CD14-positive monocyte (primary cell): ENCODE results near the gene TSEN15. TPM values are rescaled to one million over a fixed set of nuclear protein-coding genes. Genes with fewer than 3 reads are reported as not detected.

Source experiments
- DNase-seq, 3 donors: peaks; one replicate each; pipeline ENCODE4 v3.0.0-alpha.2; 2011 to 2022
- H2AFZ ChIP-seq: 2 replicates; pipeline ENCODE4 v1.6.0; 2012; ENCODE audit warnings: mild to moderate bottlenecking, low read depth, low read length, inconsistent platforms; ENCODE audit not compliant: insufficient read depth, poor library complexity, severe bottlenecking
- H3K27ac ChIP-seq, 2 donors: 1 replicate in 1 of 2; 2 replicates in 1 of 2; pipeline ENCODE4 v1.5.1; 2012 to 2013; ENCODE audit warnings: low read length in 2 of 2, control low read depth in 1 of 2, inconsistent platforms in 1 of 2, low read depth in 1 of 2, mild to moderate bottlenecking in 1 of 2
- H3K27me3 ChIP-seq, 2 donors: one replicate each; pipeline versions ENCODE4 v1.6.0 to v1.6.1; 2011 to 2013; ENCODE audit warnings: low read length in 2 of 2; ENCODE audit not compliant: control insufficient read depth in 2 of 2, insufficient read depth in 2 of 2
- H3K36me3 ChIP-seq, 2 donors: replicated peaks in 1 of 2; 1 replicate in 1 of 2; 2 replicates in 1 of 2; pipeline versions ENCODE4 v1.5.1 to v1.6.1; 2012 to 2013; ENCODE audit warnings: low read length in 2 of 2, control low read depth in 1 of 2, inconsistent platforms in 1 of 2, mild to moderate bottlenecking in 1 of 2; ENCODE audit not compliant: insufficient read depth in 2 of 2, control insufficient read depth in 1 of 2
- H3K4me1 ChIP-seq, 2 donors: 1 replicate in 1 of 2; 2 replicates in 1 of 2; pipeline versions ENCODE4 v1.5.1 to v1.6.1; 2012 to 2013; ENCODE audit warnings: low read length in 2 of 2, control low read depth in 1 of 2, inconsistent platforms in 1 of 2, mild to moderate bottlenecking in 1 of 2, moderate library complexity in 1 of 2; ENCODE audit not compliant: insufficient read depth in 2 of 2, control insufficient read depth in 1 of 2
- H3K4me2 ChIP-seq: replicated peaks from 2 replicates; pipeline ENCODE3; 2012; ENCODE audit warnings: low read length, moderate library complexity, mild to moderate bottlenecking; ENCODE audit not compliant: poor library complexity, severe bottlenecking; ENCODE audit errors: extremely low read depth
- H3K4me3 ChIP-seq, 3 experiments: fragments of 200-600 bp in 1 of 3; sonication (generic) in 1 of 3; replicated peaks in 1 of 3; 1 replicate in 2 of 3; 2 replicates in 1 of 3; pipeline ENCODE4 v1.5.1; 2011 to 2013; ENCODE audit warnings: low read length in 3 of 3, mild to moderate bottlenecking in 3 of 3, control low read depth in 2 of 3, low read depth in 2 of 3, inconsistent platforms in 1 of 3, moderate library complexity in 1 of 3
- H3K79me2 ChIP-seq: 2 replicates; pipeline ENCODE4 v1.6.0; 2012; ENCODE audit warnings: mild to moderate bottlenecking, control low read depth, inconsistent platforms, low read length, moderate library complexity; ENCODE audit not compliant: insufficient read depth
- H3K9ac ChIP-seq: 2 replicates; pipeline ENCODE4 v1.6.0; 2017; ENCODE audit warnings: low read length, mild to moderate bottlenecking; ENCODE audit not compliant: insufficient read depth, poor library complexity, severe bottlenecking
- H3K9me3 ChIP-seq, 2 donors: replicated peaks in 1 of 2; 1 replicate in 1 of 2; 2 replicates in 1 of 2; pipeline versions ENCODE4 v1.5.1 to v1.6.1; 2012 to 2013; ENCODE audit warnings: low read length in 2 of 2, control low read depth in 1 of 2; ENCODE audit not compliant: control insufficient read depth in 1 of 2, insufficient read depth in 1 of 2
- H4K20me1 ChIP-seq: 2 replicates; pipeline ENCODE4 v1.6.0; 2012; ENCODE audit warnings: mild to moderate bottlenecking, low read length, control low read depth, moderate library complexity; ENCODE audit not compliant: insufficient read depth
- H3K27ac Mint-ChIP-seq, 7 donors: one replicate each; pipeline ENCODE4 v1.8.0; 2020; ENCODE audit warnings: mild to moderate bottlenecking in 7 of 7, mixed read lengths in 7 of 7, moderate library complexity in 6 of 7, inconsistent platforms in 2 of 7
- H3K27me3 Mint-ChIP-seq, 3 donors: one replicate each; pipeline ENCODE4 v1.8.0; 2021 to 2022; ENCODE audit warnings: low read depth in 3 of 3, mild to moderate bottlenecking in 3 of 3, mixed read lengths in 3 of 3, moderate library complexity in 3 of 3, inconsistent platforms in 1 of 3
- H3K36me3 Mint-ChIP-seq, 2 donors: one replicate each; pipeline ENCODE4 v1.8.0; 2020; ENCODE audit warnings: mixed read lengths in 2 of 2, inconsistent platforms in 1 of 2, mild to moderate bottlenecking in 1 of 2
- H3K4me1 Mint-ChIP-seq: one replicate; pipeline ENCODE4 v1.8.0; 2020; ENCODE audit warnings: mild to moderate bottlenecking, mixed read lengths
- H3K4me3 Mint-ChIP-seq, 2 donors: one replicate each; pipeline ENCODE4 v1.8.0; 2020; ENCODE audit warnings: mild to moderate bottlenecking in 2 of 2, mixed read lengths in 2 of 2, moderate library complexity in 1 of 2
- H3K9me3 Mint-ChIP-seq, 7 donors: one replicate each; pipeline ENCODE4 v1.8.0; 2020 to 2022; ENCODE audit warnings: mixed read lengths in 7 of 7, mild to moderate bottlenecking in 6 of 7, moderate library complexity in 6 of 7, inconsistent platforms in 2 of 7
- CTCF ChIP-seq: fragments of 200-600 bp; IDR thresholded peaks from one replicate; pipeline ENCODE4 v1.8.0; 2022; ENCODE audit warnings: antibody characterized with exemption, mild to moderate bottlenecking
- WGBS: methylation state at CpG from one replicate; pipeline ENCODE4 v1.1.5; 2013; ENCODE audit warnings: missing lambda C conversion rate; ENCODE audit not compliant: insufficient coverage; 5-methylcytosine and 5-hydroxymethylcytosine counted together
- intact Hi-C, 2 donors: fragments of 100-400 bp; cut with micrococcal nuclease; formaldehyde crosslinking; loops; one replicate each; pipeline versions ENCODE4 v1.15.0 to v1.15.1; 2023
- polyA plus RNA-seq, 3 donors: library from polyadenylated mRNA; depleted of rRNA in 1 of 3; unstranded in 2 of 3; stranded (reverse) in 1 of 3; fragments of 300-500 nt in 2 of 3; fragments of >200 nt in 1 of 3; fragmentation: Illumina TruSeq in 2 of 3; gene quantifications; 1 replicate in 2 of 3; 2 replicates in 1 of 3; pipeline ENCODE4 v1.2.3, GENCODE V29; 2012 to 2021

Gene TSEN15
- polyA plus RNA-seq, 3 donors = 11.8 to 29.4 (median 23.4) TPM

- H3K27me3 ChIP-seq = no peaks in the 10 kb centered on the region
- no peaks in the 10 kb centered on the region for H3K4me1 Mint-ChIP-seq
- no peaks in the 10 kb centered on the region for H3K9me3 ChIP-seq
- no peaks in the 10 kb centered on the region for H4K20me1 ChIP-seq
- no peak overlapping the region for H3K9ac ChIP-seq
- H3K36me3 ChIP-seq = peaks cover 5 to 58% of the 10 kb centered on the region in 2 donors
- DNase-seq = no peak
- H3K36me3 Mint-ChIP-seq = peaks cover 45 to 46% of the 10 kb centered on the region in 2 donors
- no peaks in the 10 kb centered on the region for H3K27me3 Mint-ChIP-seq
- H3K9me3 Mint-ChIP-seq = no peaks in the 10 kb centered on the region
- no peak overlapping the region for H2AFZ ChIP-seq
- H3K4me3 ChIP-seq = no peak overlapping the region
- H3K27ac Mint-ChIP-seq = no peak overlapping the region
- no peaks in the 10 kb centered on the region for H3K79me2 ChIP-seq
- H3K4me2 ChIP-seq = no peak overlapping the region
- TF ChIP-seq CTCF = no peak
- intact Hi-C loops = no loop called here
- H3K4me3 Mint-ChIP-seq = no peak overlapping the region
- no peak overlapping the region for H3K27ac ChIP-seq
- no peaks in the 10 kb centered on the region for H3K4me1 ChIP-seq
Measured at GRCh38 chr1:184068354-184068753, 16.8 kb downstream of the TSEN15 start.

- Mint-ChIP-seq H3K9me3 (no peaks in the 10 kb centered on the region), H3K27ac (no peak overlapping the region), H3K27me3 (no peaks in the 10 kb centered on the region), H3K4me1 (no peaks in the 10 kb centered on the region), H3K4me3 (no peak overlapping the region), H3K36me3 (peaks cover 39 to 43% of the 10 kb centered on the region in 2 donors)
- Histone ChIP-seq H3K4me3 (no peak overlapping the region), H3K9ac (no peak overlapping the region), H3K36me3 (peaks cover 6 to 50% of the 10 kb centered on the region in 2 donors), H4K20me1 (no peaks in the 10 kb centered on the region), H3K4me1 (no peaks in the 10 kb centered on the region), H3K4me2 (no peak overlapping the region), H3K9me3 (no peaks in the 10 kb centered on the region), H3K79me2 (no peaks in the 10 kb centered on the region), H2AFZ (no peak overlapping the region), H3K27me3 (no peaks in the 10 kb centered on the region), H3K27ac (no peak overlapping the region)
- WGBS = no CpG with 5 or more reads among the region's 2 CpGs
- no peak for DNase-seq
- intact Hi-C loops = no loop called here
- TF ChIP-seq CTCF = no peak
Measured at GRCh38 chr1:184069675-184070074, 18.1 kb downstream of the TSEN15 start.
